HepG2 (cell line): ENCODE results near the gene MTF1.

Experiments
- GABPA ChIP-seq, 2 experiments: IDR thresholded peaks; 2 replicates each; pipeline ENCODE4 v1.6.1; 2011 to 2016; ENCODE audit warnings: low read depth in 2 of 2, low read length in 1 of 2, missing biosample characterization in 1 of 2, missing genetic modification characterization in 1 of 2
- HCFC1 ChIP-seq: fragments of 150-350 bp; IDR thresholded peaks from 2 replicates; pipeline ENCODE4 v1.6.1; 2014; ENCODE audit warnings: low read depth, low read length
- ZNF317 ChIP-seq: sonication (generic); formaldehyde crosslinking; IDR thresholded peaks from 2 replicates; pipeline ENCODE4 v1.5.0; 2020; ENCODE audit warnings: mild to moderate bottlenecking, missing genetic modification reagents
- ZNF629 ChIP-seq: sonication (generic); formaldehyde crosslinking; conservative IDR thresholded peaks from 2 replicates; pipeline ENCODE4 v1.5.0; 2020; ENCODE audit warnings: missing genetic modification reagents
- TF ChIP-seq, protein P1 (sequence below): sonication (generic); formaldehyde crosslinking; IDR thresholded peaks from 2 replicates; pipeline ENCODE4 v1.4.0; 2020; ENCODE audit warnings: mild to moderate bottlenecking, missing genetic modification reagents, borderline replicate concordance
- TF ChIP-seq, protein P2 (sequence below): sonication (generic); formaldehyde crosslinking; IDR thresholded peaks from 2 replicates; pipeline ENCODE4 v1.5.0; 2020; ENCODE audit warnings: mild to moderate bottlenecking, missing genetic modification reagents, moderate library complexity

DNA sequence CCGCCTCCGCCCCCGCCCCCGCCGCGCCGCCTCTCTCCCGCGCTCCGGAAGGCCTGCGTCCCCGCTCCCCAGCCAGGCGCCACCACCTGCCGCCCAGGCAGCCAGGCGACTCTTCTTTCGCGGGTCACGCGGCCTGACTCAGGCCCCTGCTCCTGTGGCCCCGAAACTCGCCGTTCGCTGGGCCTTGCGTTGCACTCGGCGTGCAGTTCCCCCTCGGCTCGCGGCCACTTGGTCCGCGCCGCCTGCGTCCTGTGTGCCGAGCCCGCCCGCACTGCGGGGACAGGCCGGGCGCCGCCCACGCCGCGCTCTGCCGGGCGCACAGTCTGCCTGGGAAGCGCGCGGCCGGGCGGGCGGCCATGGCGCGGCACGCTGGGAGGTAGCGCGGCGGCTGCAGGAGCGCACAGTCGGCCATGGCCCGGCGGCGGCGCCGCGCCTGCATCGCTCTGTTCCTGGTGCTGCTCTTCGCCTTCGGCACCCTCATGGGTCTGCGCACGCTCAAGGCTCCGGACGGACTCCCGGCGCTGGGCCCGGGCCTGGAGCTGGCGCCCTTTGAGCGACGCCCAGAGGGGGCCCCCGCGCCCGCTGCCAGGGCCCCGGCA is 65.5 kb downstream of the MTF1 start, which contains the start of gene MANEAL:
- TF ChIP-seq, protein P1, sequence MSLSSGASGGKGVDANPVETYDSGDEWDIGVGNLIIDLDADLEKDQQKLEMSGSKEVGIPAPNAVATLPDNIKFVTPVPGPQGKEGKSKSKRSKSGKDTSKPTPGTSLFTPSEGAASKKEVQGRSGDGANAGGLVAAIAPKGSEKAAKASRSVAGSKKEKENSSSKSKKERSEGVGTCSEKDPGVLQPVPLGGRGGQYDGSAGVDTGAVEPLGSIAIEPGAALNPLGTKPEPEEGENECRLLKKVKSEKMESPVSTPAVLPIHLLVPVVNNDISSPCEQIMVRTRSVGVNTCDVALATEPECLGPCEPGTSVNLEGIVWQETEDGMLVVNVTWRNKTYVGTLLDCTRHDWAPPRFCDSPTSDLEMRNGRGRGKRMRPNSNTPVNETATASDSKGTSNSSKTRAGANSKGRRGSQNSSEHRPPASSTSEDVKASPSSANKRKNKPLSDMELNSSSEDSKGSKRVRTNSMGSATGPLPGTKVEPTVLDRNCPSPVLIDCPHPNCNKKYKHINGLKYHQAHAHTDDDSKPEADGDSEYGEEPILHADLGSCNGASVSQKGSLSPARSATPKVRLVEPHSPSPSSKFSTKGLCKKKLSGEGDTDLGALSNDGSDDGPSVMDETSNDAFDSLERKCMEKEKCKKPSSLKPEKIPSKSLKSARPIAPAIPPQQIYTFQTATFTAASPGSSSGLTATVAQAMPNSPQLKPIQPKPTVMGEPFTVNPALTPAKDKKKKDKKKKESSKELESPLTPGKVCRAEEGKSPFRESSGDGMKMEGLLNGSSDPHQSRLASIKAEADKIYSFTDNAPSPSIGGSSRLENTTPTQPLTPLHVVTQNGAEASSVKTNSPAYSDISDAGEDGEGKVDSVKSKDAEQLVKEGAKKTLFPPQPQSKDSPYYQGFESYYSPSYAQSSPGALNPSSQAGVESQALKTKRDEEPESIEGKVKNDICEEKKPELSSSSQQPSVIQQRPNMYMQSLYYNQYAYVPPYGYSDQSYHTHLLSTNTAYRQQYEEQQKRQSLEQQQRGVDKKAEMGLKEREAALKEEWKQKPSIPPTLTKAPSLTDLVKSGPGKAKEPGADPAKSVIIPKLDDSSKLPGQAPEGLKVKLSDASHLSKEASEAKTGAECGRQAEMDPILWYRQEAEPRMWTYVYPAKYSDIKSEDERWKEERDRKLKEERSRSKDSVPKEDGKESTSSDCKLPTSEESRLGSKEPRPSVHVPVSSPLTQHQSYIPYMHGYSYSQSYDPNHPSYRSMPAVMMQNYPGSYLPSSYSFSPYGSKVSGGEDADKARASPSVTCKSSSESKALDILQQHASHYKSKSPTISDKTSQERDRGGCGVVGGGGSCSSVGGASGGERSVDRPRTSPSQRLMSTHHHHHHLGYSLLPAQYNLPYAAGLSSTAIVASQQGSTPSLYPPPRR: no peak
- TF ChIP-seq HCFC1 (no peak), GABPA (IDR thresholded peaks at IDR 0.05; ENCODE audit: low read depth, low read length) (peak; percentile 36; the same call in 1 of the 2 replicates), GABPA (CRISPR knock-in tag; IDR thresholded peaks at IDR 0.05; ENCODE audit: low read depth) (0 out of 2 replicates have a peak, but pooled peaks have one; percentile 13), ZNF629 (CRISPR knock-in tag) (peak; percentile 47; the same call in 1 of the 2 replicates), ZNF317 (CRISPR knock-in tag) (no peak)
- TF ChIP-seq, protein P2, sequence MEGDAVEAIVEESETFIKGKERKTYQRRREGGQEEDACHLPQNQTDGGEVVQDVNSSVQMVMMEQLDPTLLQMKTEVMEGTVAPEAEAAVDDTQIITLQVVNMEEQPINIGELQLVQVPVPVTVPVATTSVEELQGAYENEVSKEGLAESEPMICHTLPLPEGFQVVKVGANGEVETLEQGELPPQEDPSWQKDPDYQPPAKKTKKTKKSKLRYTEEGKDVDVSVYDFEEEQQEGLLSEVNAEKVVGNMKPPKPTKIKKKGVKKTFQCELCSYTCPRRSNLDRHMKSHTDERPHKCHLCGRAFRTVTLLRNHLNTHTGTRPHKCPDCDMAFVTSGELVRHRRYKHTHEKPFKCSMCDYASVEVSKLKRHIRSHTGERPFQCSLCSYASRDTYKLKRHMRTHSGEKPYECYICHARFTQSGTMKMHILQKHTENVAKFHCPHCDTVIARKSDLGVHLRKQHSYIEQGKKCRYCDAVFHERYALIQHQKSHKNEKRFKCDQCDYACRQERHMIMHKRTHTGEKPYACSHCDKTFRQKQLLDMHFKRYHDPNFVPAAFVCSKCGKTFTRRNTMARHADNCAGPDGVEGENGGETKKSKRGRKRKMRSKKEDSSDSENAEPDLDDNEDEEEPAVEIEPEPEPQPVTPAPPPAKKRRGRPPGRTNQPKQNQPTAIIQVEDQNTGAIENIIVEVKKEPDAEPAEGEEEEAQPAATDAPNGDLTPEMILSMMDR: no peak
